GM19238 (cell line): ENCODE measurements around the gene FHDC1.

Source experiments
- DNase-seq: peaks from one replicate; pipeline ENCODE4 v3.0.0; 2011; ENCODE audit warnings: low spot score; ENCODE audit not compliant: insufficient read length

FHDC1 gene

DNA sequence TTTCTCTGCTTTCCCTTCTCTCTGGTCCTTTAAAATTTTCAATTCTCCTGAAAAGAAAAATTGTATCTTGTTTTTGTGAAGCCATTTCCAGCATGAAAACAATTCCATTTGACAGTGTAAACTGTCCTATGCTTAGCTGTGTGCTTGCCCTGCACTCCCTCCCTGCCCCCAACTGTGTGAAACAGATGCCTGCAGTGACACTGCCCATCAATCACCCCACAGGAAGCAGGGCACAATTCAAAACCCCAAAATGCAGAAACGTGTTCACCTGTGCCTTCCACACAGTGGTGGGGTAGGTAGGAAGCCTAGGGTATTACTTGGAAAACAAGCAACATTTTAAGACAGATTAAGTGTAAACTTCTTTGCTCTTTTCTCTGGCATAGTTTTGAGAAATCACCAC is 6.2 kb upstream of the FHDC1 start:
- DNase-seq = no peak

DNA sequence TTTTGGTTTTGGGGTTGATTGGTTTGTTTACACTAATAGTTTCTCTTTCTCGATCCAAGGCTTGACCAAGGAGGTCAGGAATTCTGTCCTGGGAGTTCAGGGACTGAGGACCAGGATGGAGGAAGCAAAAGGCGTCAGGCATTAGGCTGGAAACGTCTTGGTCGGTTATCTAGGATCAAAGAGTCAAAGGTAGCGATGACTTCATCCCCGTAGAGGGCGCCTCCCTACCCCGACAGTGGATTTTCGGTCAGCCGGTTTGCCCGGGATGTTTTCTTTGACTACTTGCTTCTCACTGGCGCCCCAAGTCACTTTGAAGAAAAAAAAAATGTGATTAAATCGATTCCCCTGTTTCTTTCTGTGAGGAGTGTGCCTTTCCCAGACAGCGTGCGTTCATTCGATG is 980 bp upstream of the FHDC1 start:
- no peak for DNase-seq

DNA sequence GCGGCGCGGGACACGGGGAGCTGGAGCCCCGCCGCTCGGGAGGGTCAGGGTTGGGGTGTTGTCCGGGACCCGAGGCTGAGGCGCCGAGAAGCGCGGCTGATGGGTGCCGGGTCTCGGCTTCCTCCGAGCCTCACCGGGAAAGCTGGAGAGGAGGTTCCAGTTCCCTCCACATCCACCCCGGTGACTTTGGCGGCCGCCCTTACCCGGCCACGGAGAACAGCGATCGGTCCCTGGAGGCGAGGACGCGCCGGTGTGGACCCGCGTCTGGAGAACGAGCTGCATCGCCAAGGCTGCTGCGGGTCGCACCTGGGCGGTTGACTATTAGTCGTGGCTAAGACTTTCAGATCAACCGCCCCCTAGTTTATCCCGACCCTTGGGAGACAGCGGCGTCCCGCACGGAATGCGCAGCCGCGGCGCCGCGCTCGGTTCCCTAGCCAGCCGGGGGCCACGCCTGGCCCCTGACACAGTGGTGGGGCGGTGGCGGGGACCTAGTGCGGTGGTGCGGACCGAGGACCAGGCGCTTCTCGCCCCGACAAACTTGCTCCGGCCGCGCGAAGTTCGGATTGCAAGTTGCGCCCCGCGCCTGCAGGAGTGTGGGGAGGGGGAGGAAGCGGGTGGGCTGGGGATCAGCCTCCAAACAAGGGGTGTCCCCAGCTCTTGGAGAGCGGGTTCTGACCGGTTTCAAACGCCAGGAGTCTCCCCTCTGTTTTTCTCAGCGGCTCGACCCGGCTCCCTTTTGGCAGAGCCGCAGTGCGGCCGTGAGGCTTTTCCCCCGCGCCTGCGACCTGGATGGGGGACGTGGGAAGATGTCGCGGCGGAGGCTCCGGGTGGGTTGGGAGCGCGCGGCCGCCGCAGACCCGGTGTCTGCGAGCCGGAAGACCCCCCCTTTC is 568 bp downstream of the FHDC1 start:
- peak; percentile 37 for DNase-seq

DNA sequence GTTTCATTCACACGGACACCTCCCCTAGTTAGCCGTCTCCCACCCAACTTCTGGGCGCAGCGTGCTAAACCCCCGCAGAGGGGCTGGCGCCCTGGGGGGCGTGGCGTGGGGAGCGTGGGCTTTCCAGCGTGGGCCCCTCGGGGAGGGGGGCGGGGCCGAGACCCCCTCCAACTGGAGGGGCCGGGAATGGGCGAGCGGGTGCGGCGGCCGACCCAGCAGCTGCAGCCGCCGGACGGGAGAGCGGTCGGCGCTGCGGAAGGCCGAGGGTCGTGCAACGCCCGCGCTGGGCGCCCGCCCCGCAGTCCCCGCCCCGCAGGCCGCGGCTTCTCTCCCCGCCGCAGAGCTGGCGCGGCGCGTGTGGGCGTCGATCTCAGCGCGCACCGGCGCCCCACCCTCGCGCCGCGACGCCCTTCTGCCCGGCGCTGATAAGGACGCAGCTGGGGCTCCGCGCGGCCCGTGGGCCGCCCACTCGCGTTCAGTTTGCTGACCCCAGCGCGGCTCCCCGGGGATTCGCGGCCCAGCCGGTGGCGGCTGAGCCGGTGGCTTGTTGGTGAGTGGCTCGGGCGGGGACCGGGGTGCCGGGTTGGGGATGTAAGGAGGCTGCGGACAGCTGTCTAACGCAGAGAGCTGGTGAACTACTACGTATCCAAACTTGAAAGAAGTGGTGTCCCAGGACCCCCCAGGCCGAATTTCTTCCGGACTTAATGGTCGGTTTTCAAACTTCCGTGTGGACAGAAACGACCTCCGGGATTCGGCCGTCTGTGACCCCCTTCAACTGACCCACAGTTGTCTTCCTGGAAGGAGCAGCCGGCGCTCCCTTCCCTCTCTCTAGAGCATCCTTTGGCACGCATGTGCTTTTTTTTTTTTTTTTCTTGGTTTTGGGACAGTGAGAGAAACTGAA is 1.5 kb downstream of the FHDC1 start:
- peak; percentile 23 for DNase-seq

DNA sequence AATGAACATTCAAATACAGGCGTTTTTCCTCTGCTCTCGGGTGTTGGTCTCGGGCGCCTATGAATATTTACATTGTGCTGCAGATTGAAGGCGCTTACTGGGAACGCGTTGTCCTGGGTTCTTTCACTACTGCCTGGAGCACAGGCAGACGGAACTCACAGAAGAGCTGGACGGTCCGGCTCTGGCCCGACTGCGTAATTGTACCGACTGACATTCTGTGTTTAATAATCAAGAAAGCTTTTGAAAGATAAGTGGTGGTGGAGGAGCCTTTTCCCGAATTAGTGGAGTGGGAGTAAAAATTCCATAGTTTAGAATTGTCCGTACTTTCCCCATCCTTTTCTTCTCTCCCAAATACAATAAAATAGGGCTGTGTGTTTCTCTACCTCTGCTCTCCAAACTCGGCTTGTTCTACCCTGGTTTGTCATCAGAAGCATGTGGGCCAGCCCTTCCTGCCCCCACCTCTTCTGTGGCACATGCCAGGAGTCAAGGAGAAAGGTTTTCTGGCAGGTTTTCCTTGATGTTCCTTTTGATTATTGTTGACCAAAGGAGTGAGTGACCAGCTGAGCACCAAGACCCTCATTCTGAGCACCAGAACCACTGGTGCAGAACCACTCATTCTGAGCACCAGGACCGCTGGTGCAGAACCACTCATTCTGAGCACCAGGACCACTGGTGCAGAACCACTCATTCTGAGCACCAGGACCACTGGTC is 2.3 kb downstream of the FHDC1 start:
- no peak for DNase-seq

DNA sequence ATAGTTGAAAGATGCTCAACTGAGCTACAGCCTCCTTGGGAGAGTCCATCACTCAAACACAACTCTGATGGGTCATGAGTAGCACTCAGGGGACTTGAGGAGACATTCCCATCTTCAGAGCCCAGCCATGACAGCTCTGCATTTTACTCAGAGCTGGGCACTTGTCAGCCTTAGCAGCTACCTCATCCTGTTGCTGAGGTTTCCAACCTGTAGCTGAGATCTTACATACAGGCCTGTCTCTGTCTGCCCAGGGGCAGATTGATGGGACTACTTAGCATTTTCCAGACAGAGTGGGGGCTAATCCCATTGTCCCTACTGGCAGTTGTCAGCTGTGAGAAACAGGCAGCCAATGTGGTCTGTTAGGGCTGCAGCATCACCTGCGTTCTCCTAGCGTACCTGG is 3.5 kb downstream of the FHDC1 start:
- DNase-seq = no peak

DNA sequence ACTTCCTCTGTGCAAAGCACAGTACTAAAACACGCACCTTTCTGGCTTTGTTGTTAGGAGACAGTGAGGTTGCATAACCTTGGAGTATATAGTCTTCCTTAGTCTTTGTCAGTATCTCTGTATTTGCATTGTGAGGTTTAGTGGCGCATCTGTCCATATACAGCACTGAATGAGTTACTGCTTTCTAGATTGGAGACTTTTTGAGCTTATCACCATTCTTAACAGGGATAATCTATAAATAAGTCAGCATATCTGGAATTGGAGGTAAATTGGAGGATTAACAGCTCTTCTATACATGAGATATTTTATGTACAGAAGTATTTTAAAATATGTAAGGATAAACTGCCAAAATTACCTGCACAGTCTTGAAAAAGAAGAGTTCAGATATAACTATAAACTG is 4.3 kb downstream of the FHDC1 start:
- DNase-seq = no peak

DNA sequence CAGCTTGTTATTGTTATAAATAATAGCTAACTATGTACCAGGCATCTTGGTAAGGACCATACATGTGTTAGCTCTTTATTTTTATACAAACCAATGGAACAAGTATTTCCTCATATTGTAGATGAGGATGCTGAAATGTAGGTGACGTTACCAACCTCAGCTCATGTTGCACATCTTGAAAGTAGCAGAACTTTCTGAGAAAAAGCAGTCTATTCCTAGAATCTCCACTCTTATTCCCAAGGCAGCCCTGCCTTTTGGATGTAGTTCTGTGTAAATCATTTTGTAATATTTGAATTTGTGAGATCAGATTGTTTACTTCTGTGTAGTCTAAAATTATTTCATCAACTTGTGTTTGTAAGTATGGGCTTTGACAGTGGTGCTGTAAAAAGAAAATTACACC is 5.3 kb downstream of the FHDC1 start:
- no peak for DNase-seq

DNA sequence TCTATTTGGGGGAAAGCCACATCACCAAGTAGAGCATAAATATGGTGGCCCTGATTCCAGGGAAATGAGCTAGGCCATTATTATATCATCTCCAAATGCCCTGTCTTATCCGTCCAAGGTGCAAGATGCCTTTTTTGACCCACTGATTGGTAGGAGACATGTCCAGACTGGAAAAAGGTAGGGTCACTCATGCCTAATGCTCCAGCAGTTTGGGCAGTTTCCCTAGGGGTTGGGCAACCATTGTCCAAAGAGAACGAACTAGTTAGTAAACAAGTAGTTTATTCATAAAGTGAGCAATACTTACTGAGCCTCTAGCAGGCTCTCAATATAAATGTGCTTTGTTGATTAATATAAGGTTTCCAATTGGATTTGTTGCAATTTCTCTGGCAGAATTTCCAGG is 6.2 kb downstream of the FHDC1 start:
- no peak for DNase-seq

DNA sequence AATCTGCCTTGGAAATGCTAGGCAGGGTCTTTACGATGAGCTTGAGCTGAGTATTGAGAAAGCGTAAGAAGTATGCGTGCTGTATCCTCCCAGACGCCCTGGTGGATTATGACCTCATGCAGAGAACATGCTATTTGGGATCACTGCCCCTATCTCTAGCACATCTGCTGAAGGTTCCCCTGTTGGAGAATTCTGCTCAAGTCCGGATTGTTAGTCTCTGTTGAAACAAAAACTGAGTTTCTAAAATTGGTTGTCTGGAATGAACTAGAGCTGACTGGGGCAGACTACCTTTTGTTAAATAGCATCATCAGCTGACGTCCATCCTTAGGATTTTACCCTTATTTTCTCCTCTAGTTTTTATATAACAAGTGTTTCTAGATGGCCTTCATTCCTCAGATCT is 7.5 kb downstream of the FHDC1 start:
- no peak for DNase-seq

DNA sequence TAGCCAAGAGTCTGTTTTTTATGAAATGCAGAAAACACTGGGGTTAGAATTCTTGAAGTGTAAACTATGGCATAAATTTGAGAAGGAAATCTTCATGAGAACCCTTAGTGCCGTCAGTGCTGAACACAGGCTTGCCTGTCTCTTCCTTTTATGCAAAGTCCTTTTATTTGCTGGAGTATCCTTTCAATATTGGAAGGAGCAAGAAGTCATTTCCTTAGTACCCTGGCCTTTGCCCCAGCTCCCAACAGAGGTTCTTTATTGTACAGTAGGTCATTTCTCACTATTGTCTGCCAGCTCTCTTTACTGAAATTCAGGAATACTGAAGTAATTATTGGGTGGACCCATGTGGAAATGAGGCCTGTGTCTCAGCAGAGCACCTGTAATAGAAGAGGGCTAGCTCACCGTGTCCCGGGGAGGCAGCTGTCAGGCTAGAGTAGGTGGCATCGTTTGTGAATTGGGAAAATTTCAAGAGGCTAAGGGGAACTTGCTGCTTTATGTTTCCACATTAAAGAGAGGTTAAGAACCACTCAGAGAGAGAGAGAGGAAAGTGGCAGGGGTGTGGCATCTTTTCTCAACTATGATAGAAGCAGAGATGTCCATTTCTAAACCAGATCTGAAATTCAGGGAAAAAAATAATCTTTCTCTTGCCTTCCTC is 8.7 kb downstream of the FHDC1 start:
- no peak for DNase-seq

DNA sequence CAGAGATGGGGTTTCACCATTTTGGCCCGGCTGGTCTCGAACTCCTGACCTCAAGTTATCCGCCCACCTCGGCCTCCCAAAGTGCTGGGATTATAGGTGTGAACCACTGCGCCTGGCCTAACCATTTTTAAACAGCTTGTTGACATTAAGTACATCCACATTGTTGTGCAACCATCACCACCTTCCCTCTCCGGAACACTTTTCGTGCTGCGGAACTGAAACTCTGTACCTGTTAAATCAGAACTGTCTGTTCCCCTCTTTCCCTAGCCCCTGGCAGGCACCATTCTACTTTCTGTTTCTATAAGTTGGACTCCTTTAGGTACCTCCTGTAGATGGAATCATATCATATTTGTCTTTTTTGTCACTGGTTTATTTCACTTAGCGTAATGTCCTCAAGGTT is 9.5 kb downstream of the FHDC1 start:
- DNase-seq = no peak

DNA sequence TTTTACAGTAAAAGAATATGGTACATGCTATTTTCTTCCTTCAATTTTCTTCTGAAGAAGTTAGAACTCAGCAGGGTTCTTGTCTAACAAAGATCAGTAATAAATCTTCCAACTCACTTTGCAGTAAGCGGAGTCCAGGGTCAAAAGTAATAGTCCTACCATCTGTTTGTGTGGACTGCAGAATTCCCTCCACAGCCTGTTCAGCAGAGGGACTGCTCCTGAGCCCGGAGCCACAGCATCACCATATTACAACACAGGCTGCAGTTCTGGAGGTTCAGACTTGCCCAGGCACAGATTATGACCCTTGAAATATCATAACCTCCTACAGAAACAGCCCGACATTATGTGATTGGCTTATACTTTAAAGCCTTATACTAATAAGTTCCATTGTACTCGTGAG is 10.3 kb downstream of the FHDC1 start:
- DNase-seq = no peak

DNA sequence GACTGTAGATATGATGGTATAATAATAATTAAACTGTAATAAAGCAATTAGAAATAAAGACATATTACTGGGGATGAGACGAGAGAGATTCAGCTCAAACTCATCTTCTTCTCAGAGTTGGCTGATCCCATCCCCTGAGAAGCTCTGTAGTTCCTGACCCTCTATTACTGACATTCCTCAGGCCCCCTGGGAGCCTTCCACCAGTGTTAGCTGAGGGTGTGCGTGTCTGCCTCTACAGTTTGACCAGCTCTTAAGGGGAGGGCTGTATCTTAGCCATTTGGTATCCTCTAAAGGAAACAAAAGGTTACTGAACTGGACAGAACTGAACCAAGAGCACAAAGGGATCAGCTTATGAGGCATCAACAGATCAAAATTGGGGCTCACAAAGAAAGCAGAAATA is 11.2 kb downstream of the FHDC1 start:
- DNase-seq = no peak

DNA sequence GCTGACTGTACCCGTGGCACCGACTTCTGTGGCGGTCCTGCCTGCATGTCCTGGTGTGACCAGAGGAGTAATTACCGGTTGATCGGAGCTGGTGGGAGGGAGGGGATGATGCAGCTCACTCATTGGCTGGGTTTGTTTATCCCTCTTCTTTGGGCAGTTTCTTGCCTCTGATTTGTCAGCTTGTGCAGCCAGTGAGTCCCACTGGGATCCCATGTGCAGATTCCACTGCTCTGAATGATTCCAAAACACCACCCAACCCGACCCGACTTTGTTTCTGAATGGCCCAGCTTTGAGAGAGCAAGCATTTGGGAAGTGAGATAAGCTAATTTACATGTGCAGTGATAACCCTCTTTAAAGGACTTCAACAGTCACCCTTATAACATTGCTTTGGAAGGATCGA is 13.8 kb downstream of the FHDC1 start:
- DNase-seq = no peak

DNA sequence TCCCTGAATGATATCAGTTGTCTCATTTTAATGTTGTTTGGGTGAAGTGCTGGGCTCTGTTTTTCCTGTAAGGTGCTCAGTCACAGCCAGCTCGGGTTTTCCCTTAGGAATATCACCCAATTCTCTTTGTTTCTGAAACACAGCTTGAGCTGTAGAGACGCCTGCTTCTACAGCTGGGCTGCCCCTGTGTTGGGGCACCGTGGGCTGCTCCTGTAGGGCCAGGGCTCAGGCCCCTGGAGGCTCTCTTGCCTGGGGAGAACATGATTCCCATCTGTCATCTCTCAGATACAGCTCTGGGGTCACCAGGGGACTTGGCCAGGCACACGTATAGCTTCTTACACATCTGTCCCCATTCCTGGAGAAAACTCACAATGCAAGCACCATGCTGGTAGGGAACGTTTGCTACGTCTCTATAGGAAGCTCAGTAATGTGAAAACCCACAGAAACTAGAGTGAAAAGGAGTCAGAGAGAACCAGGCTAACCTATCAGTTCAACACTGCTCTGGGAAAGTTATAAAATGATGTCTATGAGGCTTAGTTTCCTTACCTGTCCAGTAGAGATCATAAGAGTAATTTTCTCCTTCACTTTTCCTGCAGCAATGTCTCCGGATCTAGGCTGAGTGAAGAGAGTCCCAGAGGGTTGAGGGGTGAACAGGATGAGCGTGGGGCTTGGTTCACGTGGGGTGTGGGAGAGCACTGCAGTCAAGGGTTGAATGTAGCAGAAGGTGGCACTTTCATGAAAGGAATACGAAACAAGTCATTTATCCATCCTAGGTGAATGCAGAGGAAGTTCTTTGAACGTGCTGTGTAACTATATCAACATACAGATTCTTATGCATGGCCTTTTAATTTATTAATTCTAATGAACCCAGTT is 14.5 kb downstream of the FHDC1 start:
- no peak for DNase-seq

DNA sequence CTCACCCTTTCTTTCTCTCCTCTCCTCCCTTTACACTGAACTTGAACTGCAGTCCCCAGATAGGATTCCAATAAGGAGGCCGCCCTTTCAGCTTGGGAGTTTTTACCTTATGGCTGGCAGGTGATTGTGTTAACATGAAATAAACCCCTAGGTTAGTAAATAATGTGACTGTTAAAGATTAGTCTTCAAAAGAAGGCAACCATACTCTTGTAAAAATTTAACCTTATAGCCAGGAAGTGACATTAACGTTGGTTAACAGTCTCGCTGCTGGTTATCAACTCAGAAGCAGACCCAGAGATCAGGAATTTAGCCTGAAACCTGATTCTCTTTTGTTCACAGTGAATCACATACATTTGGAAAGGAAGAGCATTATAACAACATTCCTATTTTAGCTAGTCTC is 15.2 kb downstream of the FHDC1 start:
- no peak for DNase-seq

DNA sequence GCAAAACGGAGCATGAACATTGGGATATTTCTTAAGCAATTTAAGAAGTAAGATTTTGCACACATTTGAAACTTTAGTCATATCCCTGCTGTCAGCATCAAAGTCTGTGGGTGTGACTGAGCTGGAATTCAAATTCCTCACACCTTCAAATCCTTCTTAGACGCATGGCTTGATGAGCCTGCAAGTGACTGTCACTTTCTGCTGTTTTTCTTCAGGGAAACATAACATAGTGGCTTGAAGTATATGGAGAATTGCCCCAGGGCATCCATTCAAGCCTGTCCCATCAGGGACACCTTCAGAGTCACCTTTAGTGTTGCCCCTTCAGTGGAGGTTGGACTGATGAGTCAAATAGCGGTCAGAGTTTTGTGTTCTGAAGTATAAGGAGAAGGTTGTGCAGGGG is 17.4 kb downstream of the FHDC1 start:
- no peak for DNase-seq

DNA sequence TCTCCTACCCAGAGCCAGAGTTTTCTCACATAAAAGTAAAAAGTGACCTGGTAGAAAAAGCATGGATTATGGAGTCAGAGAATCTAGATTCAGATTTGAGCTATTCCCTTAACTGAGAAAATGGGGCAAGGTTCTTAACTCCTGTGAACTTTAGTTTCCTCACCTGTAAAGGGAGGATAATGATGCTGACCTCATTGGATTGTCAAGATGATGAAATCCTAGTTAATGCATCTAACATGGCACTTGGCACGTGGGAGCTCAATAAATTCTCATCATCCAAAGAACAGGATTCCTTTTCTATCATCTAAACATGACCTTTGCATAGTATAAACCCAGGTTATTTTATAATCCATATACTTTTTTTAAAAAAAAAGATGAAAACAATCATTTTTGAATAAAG is 18.6 kb downstream of the FHDC1 start:
- DNase-seq = no peak

DNA sequence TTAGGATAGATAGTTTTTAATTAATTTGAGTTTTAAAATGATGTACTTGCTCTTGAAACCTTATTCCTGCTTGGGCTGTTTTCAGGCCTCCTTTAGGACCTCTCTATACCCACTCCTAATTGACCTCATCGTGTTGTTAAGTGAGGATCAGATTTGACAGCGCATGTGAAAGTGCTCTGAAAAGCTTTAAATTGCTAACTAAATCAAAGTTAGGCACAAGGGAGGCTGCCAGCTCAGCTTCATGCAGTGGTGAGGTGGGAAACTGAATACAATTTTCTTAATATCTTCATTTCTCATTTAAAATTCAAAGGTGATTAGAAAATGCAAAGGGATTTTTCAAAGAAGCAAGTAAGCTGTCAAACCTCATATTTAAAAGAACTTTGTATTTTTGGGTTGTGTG is 20.0 kb downstream of the FHDC1 start:
- DNase-seq = no peak
